ENCODE results near the gene IQGAP1. TPM values are rescaled to one million over a fixed set of nuclear protein-coding genes. Genes with fewer than 3 reads are reported as not detected.

IQGAP1 gene
- total RNA-seq, 1 experiment from 2014 or later, result 72.4 TPM

- no peaks in the 10 kb centered on the region for H3K27me3 Mint-ChIP-seq (ENCODE audit: low read depth)
- WGBS (ENCODE audit: extremely low coverage, insufficient read length, low lambda C conversion rate), result no CpG with 5 or more reads among the region's 1 CpG
- Histone ChIP-seq H3K4me1 (ENCODE audit: insufficient read depth, low read length) (no peaks in the 10 kb centered on the region), H4K5ac (ENCODE audit: insufficient read length, low read depth, low read length) (no peak overlapping the region), H2BK5ac (ENCODE audit: insufficient read length, low read length) (no peak overlapping the region), H2BK20ac (ENCODE audit: low read depth, low read length, poor library complexity, severe bottlenecking) (no peak overlapping the region), H3K23me2 (ENCODE audit: insufficient read length, low read depth, low read length, poor library complexity, severe bottlenecking) (no peaks in the 10 kb centered on the region), H2BK15ac (ENCODE audit: low read depth, low read length) (no peak overlapping the region), H2AK5ac (ENCODE audit: insufficient read length, low read length) (no peak overlapping the region), H3K14ac (ENCODE audit: insufficient read depth, low read length) (no peak overlapping the region), H3K27ac (ENCODE audit: insufficient read length, low read depth, low read length) (no peak overlapping the region), H3K27me3 (ENCODE audit: insufficient read depth, low read length) (no peaks in the 10 kb centered on the region), H3K9me3 (ENCODE audit: control insufficient read depth, low read depth, low read length) (no peaks in the 10 kb centered on the region), H2BK12ac (ENCODE audit: insufficient read length, low read depth, low read length) (no peak overlapping the region), H3K79me1 (ENCODE audit: insufficient read depth, low read depth, low read length, poor library complexity, severe bottlenecking) (no peaks in the 10 kb centered on the region), H3K23ac (ENCODE audit: insufficient read length, low read depth, low read length) (no peak overlapping the region), H4K20me1 (ENCODE audit: control insufficient read depth, insufficient read depth, insufficient read length) (no peaks in the 10 kb centered on the region), H2BK120ac (ENCODE audit: low read depth, low read length, poor library complexity, severe bottlenecking) (no peak overlapping the region), H2AFZ (ENCODE audit: low read length) (no peak overlapping the region), H3T11ph (ENCODE audit: low read length) (no peak overlapping the region), H3K18ac (ENCODE audit: insufficient read length, low read depth, low read length) (no peak overlapping the region), H3K56ac (ENCODE audit: insufficient read length, low read depth, low read length) (no peak overlapping the region), H3K9ac (ENCODE audit: extremely low read depth, insufficient read length, low read length) (no peak overlapping the region), H4K91ac (ENCODE audit: insufficient read length, low read depth, low read length) (no peak overlapping the region), H4K8ac (replicated peaks; ENCODE audit: insufficient read length, low read depth, low read length) (no peak overlapping the region), H3K4me2 (ENCODE audit: insufficient read depth, insufficient read length, low read length) (no peak overlapping the region), H3K79me2 (ENCODE audit: insufficient read depth, low read length) (no peaks in the 10 kb centered on the region), H3K4ac (ENCODE audit: low read depth, low read length) (no peak overlapping the region)
- no peaks in the 10 kb centered on the region for H3K9me3 Mint-ChIP-seq
- H3K27ac Mint-ChIP-seq, result no peak overlapping the region; a peak in 1 of 7 replicates
- no peak for TF ChIP-seq CTCF (conservative IDR thresholded peaks at IDR 0.05)
- H3K4me1 Mint-ChIP-seq, result no peaks in the 10 kb centered on the region
- H3K4me3 Mint-ChIP-seq, result no peak overlapping the region
- DNase-seq, result no peak
- H3K36me3 Mint-ChIP-seq (ENCODE audit: insufficient read depth in 1 of 3, low read depth in 3 of 3), result peaks cover 2 to 55% (median 42%) of the 10 kb centered on the region in 3 experiments; a peak in 6 of 7 replicates
These were observed 82.4 kb downstream of the IQGAP1 start for GRCh38 chr15:90470453-90470852.

All from H9 (cell line).